Retina (tissue), 1 donor: Measurements from ENCODE around the gene ADAMTSL1.

Experiments used
- DNase-seq: peaks from one replicate; pipeline ENCODE4 v3.0.0-alpha.2; 2016

Gene ADAMTSL1

DNA sequence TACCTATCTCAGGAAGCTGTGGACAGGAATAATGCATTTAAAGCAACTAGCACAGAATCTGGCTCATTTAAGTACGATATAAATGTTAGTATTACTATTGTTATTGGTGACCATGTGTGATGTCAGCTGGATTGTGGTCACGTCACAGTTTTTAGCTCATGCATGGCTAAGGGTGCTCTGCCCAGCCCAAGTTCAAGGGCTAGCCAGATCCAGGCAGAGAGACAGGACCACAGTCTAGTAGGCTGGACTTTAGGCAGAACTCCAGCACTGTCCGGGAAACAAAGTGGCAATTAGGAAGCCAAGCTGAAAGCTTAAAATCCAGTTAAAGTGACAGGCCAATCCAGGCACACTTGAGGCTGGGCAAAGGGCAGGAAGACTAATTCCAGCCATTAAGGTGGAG lies 273.6 kb downstream of the ADAMTSL1 start:
- no peak for DNase-seq

DNA sequence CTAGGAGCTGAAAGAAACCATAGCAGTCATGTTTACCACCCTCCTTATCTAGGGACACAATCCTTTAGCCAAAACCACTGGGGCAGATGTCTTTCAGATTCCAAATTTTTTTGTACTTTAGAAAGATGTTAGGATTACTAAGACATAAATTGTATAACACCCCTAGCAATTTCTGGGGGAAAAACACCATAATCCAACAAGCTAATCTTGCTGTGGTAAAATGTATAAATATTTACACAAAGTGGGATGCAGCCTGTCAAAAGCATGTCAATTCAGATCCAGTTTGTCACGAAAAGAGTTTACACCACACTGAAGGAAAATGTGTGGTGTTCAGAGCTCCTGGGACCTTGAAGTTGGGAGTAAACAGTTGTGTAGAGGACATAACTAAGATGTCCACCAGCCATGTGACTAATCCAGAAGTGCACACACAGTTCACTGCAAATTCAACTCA lies 274.3 kb downstream of the ADAMTSL1 start:
- no peak for DNase-seq

DNA sequence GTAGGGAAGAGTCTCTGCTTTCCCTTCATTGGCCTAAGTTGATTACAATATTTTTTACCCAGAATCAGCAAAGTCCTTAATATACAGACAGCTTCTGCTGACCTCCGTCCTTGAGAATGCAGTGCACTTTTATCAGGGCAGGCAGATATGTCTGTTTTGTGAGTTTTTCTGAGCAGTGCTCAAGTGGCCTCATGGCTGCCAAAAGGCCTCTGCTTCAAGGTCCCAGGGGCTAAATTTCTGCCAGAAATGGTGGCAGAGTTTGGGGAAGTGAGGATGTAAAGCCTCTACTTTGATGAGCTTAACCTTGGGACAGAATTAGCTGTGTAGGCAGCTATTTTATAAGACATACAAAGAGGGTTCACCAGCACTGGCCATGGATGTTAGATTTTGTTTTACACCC lies 275.8 kb downstream of the ADAMTSL1 start:
- DNase-seq: no peak

DNA sequence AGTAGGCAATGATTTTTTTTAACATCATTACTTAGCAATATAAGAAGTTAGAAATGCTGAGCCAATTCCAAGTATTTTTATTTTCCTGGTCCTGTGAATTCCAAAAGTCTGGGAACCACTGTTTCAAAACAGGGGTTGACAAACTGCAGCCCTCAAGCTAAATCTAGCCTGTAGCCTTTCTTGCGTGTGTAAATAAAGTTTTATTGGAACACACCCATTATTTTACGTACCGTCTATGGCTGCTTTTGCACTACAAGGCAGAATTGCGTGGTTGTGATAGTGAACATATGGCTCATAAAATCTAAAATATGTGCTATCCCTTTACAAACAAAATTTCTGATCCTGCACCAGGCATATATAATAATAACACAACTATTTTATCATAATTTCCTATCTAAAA lies 280.0 kb downstream of the ADAMTSL1 start:
- no peak for DNase-seq

DNA sequence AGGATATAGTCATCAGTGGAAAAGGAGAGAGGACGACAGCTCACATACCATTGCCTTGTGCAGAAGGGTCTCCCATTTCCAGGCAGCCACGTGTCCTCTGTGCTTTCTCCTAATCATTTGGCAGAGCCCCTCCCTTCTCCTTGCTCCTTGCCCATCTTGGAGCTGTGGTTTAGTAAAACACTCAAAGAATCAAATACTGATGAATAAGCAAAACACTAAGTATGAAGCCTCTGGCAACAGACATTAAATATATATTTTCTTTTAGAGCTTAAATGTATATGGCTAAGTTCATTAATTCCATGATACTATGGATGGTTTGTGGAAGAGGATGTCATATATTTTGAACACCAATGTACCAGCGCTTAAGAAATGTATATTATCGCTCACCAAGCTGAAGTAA lies 280.6 kb downstream of the ADAMTSL1 start:
- no peak for DNase-seq

DNA sequence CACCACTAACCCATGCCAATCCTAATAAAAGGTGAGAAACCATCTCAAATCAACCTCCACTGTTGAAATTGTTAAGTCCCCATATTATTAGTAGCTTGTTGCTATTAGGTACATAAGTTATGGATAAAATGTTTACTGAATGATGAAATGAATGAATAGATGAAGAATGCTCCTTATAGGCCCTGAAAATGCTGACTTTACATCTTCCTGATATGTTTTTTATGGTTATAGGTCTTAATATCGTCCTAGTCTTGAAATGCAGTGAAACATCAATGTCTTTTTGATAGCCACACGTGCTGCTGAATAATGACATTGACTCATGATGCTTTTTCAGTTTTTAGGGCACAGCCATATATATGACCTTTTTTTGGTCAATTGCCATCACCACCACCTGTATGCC lies 281.3 kb downstream of the ADAMTSL1 start:
- no peak for DNase-seq

DNA sequence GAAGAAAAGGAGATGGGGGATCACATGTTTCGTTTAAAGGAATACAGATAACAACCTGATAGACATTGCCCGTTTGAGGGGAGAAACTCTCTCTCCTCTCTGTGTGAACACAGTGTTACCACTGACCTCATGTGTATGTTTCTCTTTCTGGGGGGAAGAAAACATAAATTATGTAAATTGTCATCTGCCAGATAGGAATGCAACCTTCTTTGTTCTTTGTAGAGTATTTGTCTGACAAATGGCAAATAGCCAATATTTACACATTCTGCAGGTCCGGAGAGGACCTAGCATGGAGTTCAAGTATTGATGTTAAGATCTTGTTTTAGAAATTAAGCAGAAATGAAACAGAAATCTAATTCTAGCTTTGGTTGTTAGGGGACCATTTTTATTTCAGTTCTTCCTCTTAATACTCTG lies 282.8 kb downstream of the ADAMTSL1 start:
- no peak for DNase-seq

DNA sequence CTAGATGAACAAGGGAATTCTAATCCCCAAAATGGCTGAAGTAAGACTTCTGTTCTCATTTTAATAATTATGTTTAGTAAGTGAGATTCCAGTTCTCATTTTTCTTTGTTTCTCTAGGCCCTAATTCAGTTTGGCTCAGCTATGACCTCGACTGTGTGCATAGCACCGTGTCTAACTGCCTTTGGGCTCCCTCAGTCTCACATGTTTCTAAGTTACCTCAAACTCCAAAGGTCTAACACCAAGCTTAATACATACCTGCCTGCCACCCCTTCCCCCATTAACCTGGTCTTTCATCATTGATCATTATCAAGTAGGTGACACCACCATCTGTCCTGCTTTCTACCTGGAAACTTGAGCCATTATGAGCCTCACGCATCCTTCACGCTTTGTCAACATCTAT lies 285.9 kb downstream of the ADAMTSL1 start:
- no peak for DNase-seq

DNA sequence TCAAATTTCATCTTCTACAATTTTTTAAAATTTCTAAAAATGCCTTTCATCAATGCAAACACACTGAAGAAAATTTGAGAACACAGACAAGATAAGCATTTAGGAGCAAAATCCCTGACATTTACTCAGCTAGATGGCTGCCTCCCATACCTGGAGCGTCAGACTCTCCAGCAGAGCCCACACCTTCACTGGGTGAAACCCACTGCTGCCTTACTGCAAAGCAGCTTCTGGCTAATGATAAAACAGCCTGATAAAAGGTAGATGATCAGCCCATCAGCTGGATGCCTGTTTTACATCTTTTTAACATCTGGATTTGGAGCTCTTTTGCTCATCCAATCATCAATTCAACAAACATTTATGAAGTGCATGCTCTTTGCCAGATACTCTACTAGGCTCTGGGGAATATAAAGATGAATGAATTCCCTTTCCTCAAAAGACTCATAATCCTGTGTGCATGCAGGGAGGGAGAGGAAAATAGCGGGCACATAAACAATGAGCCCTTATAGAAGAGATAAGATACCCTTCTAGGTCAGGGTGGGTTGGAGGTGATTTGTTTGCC lies 287.9 kb downstream of the ADAMTSL1 start:
- DNase-seq: no peak

DNA sequence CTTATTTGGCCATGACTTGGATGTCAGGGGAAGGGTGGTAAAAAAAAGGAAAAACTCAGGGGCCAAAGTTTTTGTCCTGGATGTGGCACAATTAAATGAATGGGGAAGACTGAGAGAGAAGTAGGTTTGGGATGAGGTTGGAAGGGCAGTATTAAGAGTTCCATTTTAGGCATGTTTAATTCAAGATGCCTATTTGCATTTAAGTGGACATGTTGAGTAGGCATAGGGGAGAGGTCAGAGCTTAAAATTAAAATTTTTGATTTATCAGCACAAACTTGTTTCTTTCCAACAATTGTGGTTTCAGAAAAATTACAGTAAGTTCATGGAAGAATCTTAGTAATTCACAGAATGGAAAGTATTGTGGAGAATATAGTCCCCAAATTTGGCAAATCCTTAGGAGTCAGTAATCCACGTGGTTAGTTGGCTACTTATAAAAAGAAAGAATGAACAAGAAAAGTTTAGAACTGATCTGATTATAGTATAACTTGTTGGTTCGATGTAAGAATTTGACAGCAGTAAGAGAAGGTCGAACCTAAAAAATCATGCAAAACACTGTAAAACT lies 293.1 kb downstream of the ADAMTSL1 start:
- DNase-seq: no peak

DNA sequence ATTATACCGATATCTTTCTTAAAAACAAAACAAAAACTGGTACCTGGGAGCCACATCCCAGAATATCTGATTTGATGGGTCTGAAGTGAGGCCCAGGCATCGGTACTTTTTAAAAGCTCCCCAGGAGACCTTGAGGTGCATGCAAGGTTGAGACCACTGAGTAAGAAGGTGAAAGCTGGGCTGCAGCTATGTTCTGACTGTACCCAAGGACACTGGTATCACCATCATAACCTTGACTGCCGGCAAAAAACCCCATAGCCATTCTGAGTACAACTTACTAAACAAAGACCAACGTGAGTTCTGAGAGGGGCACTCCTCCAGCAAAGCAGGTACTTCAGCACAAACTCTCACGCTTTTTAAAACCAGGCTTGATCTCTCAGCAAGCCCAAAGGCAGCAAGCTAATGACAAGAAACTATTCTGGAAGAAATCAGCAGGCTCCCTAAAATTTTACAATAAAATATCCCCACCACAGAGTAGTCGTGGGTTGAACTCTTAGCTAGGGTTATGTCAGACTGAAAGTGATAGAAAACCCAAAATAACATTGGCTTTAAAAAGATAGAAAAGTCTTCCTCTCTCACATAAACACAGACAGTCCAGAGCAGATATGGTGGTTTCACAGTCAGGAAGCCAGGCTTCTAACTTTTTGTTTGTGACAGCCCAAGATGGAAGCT lies 295.1 kb downstream of the ADAMTSL1 start:
- DNase-seq: no peak

DNA sequence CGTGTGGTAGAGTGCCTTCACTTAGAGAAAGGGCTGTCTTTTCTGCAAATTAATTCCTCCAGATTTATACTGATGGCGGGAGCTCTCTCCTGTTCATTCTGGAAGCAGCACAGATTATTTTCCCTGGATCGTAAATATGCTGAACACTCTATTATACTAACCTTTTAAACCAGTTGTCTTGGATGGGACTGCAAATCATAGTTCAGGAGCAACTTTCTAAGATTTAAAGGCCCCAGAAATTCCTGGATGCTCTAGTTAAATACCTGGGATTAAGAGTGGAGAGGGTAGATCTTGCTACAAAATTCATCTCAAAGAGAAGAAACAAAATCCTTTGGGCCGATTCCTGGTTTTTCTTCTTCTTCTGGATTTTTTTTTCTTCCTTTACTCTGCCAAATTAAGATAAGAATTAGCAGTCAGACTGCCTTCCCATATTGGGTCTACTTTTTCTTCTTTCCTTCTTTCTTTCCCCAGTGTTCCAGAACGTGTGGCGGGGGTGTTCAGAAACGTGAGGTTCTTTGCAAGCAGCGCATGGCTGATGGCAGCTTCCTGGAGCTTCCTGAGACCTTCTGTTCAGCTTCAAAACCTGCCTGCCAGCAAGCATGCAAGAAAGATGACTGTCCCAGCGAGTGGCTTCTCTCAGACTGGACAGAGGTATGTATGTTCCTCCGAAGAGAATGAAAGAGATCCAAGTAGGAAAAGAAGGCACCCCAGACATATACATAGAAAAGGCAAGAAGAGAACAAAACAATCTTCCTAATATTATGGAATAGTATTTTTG lies 296.4 kb downstream of the ADAMTSL1 start:
- no peak for DNase-seq

DNA sequence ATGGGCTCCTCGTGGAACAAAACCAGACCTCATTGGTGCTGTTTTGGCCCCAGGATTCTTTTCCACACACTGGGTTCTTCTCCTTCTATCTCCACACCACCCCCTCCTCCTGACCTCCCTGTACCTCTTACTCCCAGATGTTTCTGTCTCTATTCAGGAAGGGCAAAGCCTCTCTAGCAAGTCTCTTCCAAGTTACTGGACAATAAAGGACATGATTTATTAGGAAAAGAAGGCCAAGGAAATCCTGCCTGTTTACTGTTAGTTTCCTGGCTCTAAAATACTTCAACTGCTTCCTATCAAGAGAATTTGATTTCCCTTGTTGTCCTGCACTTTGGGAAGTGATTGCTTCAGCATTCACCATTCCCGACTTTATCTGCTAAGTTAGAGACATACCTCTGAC lies 297.1 kb downstream of the ADAMTSL1 start:
- no peak for DNase-seq

DNA sequence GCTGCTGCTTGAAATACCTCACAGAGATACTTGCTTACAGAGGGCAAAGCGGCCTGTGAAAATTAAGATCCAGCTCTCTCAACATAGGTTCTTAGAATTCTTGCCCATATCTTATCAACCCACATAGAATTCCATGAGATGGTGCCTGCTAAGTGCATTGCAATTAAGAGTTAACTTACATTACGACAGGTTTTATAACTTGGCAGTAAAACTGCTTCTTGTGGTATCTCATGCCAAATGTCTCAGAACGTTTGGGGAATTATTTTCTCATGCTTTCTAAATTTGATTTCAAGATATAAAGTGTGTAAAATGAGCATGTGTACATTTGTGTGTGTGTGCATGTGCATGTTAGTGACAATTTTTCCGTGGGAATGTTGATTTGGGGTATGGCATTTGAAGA lies 297.8 kb downstream of the ADAMTSL1 start:
- no peak for DNase-seq

DNA sequence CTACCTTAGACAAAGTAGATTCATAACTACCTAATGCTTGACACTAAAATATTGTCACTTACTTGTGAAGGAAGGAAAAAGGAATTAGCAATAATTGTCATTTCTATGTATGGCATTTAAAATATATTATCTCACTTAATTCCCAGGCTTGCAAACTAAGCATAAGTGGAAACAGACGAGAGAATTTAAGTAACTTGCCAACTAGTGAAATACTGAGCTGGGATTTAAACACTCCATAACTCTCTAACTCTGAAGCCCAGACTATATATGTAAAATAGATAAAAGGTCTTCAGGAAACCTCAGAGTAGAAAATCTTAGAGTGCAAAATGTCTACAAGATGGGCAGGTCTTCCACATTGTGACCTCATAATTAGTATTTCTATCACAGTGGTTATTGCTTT lies 301.3 kb downstream of the ADAMTSL1 start:
- DNase-seq: no peak

DNA sequence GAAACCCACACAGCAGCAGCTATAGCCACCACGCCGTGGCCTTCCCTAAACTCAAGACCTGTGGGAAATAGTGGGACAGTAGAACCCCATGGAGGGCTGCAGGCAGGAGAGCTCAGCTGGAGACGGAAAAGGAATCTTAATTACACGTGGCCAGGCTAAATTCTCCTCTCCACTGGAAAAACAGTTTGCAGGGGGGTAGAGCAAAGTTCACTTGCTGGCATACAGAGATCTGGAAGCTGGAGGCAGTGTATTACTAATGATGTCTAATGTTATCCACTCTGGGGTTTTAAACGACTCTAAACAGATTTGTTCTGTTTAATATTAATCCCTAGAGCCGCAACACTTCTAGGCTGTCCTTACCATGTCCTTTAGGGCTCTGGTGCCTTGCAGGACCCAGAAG lies 302.0 kb downstream of the ADAMTSL1 start:
- peak; percentile 32 for DNase-seq

DNA sequence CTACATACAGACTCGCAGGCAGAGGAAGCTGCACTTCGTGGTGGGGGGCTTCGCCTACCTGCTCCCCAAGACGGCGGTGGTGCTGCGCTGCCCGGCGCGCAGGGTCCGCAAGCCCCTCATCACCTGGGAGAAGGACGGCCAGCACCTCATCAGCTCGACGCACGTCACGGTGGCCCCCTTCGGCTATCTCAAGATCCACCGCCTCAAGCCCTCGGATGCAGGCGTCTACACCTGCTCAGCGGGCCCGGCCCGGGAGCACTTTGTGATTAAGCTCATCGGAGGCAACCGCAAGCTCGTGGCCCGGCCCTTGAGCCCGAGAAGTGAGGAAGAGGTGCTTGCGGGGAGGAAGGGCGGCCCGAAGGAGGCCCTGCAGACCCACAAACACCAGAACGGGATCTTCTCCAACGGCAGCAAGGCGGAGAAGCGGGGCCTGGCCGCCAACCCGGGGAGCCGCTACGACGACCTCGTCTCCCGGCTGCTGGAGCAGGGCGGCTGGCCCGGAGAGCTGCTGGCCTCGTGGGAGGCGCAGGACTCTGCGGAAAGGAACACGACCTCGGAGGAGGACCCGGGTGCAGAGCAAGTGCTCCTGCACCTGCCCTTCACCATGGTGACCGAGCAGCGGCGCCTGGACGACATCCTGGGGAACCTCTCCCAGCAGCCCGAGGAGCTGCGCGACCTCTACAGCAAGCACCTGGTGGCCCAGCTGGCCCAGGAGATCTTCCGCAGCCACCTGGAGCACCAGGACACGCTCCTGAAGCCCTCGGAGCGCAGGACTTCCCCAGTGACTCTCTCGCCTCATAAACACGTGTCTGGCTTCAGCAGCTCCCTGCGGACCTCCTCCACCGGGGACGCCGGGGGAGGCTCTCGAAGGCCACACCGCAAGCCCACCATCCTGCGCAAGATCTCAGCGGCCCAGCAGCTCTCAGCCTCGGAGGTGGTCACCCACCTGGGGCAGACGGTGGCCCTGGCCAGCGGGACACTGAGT lies 303.2 kb downstream of the ADAMTSL1 start:
- DNase-seq: no peak

DNA sequence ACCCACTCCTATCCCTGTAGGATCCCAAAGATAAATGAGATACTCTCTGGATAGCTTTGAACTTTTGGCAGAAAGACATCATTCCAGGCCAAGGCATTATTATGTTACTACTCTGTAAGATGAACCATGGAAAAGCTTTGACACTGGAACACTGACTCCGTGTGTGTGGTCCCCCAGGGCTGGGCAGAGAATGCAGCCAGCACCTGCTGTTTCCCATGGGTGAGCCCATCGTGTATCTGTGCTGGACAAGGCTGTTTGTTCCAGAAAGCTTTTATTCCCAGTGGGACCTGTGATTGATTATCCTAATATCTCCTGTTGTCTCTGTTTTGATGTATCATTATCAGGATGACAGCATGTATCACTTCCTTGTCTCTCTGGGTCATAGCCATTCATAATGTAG lies 304.2 kb downstream of the ADAMTSL1 start:
- DNase-seq: no peak

DNA sequence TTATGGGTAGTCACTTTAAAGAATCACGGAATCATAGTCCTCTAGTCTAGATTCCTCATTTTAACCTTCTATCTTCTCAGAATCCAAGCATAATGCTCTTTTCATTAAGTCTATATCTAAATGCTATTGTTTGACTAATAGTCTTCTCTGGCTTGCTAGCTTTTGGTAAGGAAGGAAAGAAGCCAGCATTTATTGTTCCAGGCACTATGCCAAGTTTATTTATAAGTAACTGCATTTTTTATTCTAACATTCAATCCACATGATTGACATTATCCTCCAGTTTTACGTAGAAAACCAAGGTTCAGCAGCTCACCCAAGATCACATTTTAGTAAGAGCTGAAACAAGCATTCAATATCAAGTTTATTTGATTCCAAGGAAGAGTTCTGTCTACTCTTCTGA lies 304.9 kb downstream of the ADAMTSL1 start:
- DNase-seq: no peak

DNA sequence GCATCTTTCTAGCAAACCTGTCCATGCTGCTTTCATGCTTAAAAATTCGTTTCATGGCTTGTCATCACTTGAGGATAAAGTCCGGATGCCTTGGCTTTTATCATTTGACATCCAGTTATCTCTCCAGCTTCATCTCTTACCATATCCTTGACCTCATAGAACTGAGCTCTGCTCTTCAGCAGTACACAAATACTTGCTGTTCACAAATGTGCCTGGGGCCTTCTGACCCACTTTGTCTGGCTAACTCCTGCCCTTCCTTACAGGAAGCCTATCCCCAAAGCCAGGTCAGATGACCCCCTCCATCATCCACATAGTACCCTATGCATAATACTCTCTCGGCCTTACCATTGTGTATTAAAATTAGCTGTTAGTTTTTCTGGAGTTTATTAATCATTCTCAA lies 310.0 kb downstream of the ADAMTSL1 start:
- no peak for DNase-seq

DNA sequence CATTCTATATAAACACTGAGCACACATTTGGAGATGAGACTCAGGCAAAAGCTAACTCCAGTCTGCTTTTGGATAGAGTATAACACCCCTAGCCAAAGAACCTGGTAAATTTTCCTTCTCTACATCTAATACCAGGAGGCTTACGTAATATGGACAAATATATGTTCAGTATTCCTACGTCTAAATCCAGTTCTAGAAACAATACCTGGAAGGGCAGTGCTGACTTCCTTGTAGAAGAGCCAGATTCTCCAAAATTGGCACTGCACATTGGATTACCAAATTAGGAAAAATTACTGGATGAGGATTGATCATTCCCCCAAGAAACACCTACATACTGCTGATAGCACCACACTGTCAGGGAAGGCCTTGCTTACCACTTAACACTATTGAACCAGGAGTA lies 311.7 kb downstream of the ADAMTSL1 start:
- no peak for DNase-seq

DNA sequence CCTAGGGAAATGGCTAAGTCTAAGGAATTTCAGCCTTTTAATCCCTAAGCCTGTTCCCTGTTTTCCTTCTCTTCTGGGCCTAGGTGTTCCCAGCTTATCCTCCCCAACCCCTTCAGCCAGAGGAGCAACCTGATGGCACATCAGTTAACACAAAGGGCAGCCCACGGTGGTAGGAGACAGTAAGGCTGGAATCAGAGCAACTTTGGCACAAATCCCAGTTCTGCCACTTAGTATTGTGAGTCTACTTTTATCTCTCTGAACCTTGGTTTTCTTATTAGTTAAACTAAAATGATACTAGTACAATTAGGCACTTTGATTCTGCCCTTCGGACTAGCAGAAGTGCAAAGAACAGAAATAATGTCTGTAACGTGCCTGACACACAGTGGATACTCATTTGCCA lies 312.2 kb downstream of the ADAMTSL1 start:
- no peak for DNase-seq
